Ovary (tissue), 9 donors: ENCODE measurements around the gene TMEFF2. TPM values are rescaled to one million over a fixed set of nuclear protein-coding genes. Genes with fewer than 3 reads are reported as not detected.

Source experiments
- DNase-seq, 5 donors: peaks; one replicate each; pipeline ENCODE4 v3.0.0-alpha.2; 2019 to 2020
- H3K27ac ChIP-seq, 2 donors: fragments of 200-600 bp; one replicate each; pipeline versions ENCODE4 v1.5.1 to v1.8.0; 2019 to 2022
- H3K27me3 ChIP-seq: fragments of 200-600 bp; one replicate; pipeline ENCODE4 v1.8.0; 2022
- H3K36me3 ChIP-seq: fragments of 200-600 bp; sonication (generic); one replicate; pipeline ENCODE4 v1.5.1; 2019
- H3K4me1 ChIP-seq: one replicate; pipeline ENCODE4 v1.8.1; 2013; ENCODE audit warnings: mild to moderate bottlenecking, moderate library complexity; ENCODE audit not compliant: insufficient read depth
- H3K4me3 ChIP-seq: fragments of 200-600 bp; sonication (generic); one replicate; pipeline ENCODE4 v1.5.1; 2017
- H3K9me3 ChIP-seq, 2 donors: fragments of 200-600 bp in 1 of 2; sonication (generic) in 1 of 2; one replicate each; pipeline versions ENCODE4 v1.5.1 to v1.8.1; 2013 to 2019; ENCODE audit warnings: mild to moderate bottlenecking in 1 of 2, moderate library complexity in 1 of 2
- CTCF ChIP-seq, 3 donors: fragments of 450-650 bp in 2 of 3; fragments of 200-600 bp in 1 of 3; IDR thresholded peaks; one replicate each; pipeline versions ENCODE4 v1.5.1 to v1.8.0; 2016 to 2022; ENCODE audit warnings: antibody characterized with exemption in 3 of 3, mild to moderate bottlenecking in 1 of 3
- EP300 ChIP-seq: sonication (generic); formaldehyde crosslinking; IDR thresholded peaks from one replicate; pipeline ENCODE4 v1.6.1; 2017; ENCODE audit warnings: antibody characterized with exemption
- POLR2A ChIP-seq: fragments of 450-650 bp; IDR thresholded peaks from one replicate; pipeline ENCODE4 v1.6.1; 2017; ENCODE audit warnings: antibody characterized with exemption, mild to moderate bottlenecking, moderate library complexity
- WGBS, 3 donors: extraction: QIAGEN DNeasy Blood & Tissue Kit in 1 of 3; methylation state at CpG; one replicate each; pipeline versions ENCODE4 v1.1.5 to v1.1.7; 2013 to 2017; 5-methylcytosine and 5-hydroxymethylcytosine counted together
- intact Hi-C, 4 donors: fragments of 100-400 bp; cut with DNase I; formaldehyde crosslinking; loops; one replicate each; pipeline versions ENCODE4 v1.11.0 to v1.15.1; 2022 to 2023
- polyA plus RNA-seq, 2 donors: library from polyadenylated mRNA; stranded (reverse); fragments of 200-250 nt in 1 of 2; fragments of 350-450 nt in 1 of 2; fragmentation: Illumina TruSeq in 1 of 2; extraction: RNeasy Lipid Tissue Mini Kit (QIAGEN cat#74804) in 1 of 2; gene quantifications; one replicate each; pipeline ENCODE4 v1.2.3, GENCODE V29; 2013 to 2014
- total RNA-seq, 7 donors: library from RNA; depleted of rRNA in 2 of 7; stranded (reverse); fragments of >200 nt in 2 of 7; fragmentation: NEBNext Ultra II Directional in 3 of 7; extraction: Animal tissue kit (Norgen Biotek cat#: 25700) in 3 of 7; gene quantifications; one replicate each; pipeline versions ENCODE4 v1.1.0 to v1.2.4, GENCODE V29; 2016 to 2023
- donor health status: DM: no; HTN: no; CAD: no; lungs with moderate emphysema.
- donor health status: DM: no; HTN: no; CAD: no.
- donor health status: Bipolar disorder and iron deficiency.
- donor health status: DM: yes; HTN: yes; CAD: no.
- donor health status: DM: no; HTN: no; CAD: no.
- donor health status: DM: yes; HTN: yes; CAD: no.

TMEFF2 gene
- total and polyA plus RNA-seq, 9 donors, result 0.05 to 0.34 (median 0.08) TPM; not detected in 5

- WGBS, 3 donors, result 80 to 89% (median 87%) methylated on average over 2 of the region's 2 CpGs
Measured at GRCh38 chr2:191933307-191934105, 261.2 kb downstream of the TMEFF2 start.

GRCh38 chr2:191932286-191932685 is 262.4 kb downstream of the TMEFF2 start:
- WGBS, 3 donors, result 45 to 71% (median 59%) methylated on average over 1 of the region's 1 CpG
- Histone ChIP-seq H3K27me3 (no peaks in the 10 kb centered on the region), H3K9me3 (no peaks in the 10 kb centered on the region), H3K27ac (no peak overlapping the region), H3K4me1 (peaks cover 2% of the 10 kb centered on the region), H3K4me3 (no peak overlapping the region), H3K36me3 (no peaks in the 10 kb centered on the region)
- intact Hi-C loops, result no loop called here
- TF ChIP-seq POLR2A (no peak), CTCF (IDR thresholded peaks at IDR 0.05) (no peak), EP300 (no peak)
- no peak for DNase-seq

More at GRCh38 chr2:191933307-191934105, 261.2 kb downstream of the TMEFF2 start:
- H3K4me3 ChIP-seq, result no peak overlapping the region
- DNase-seq, result no peak
- TF ChIP-seq POLR2A (no peak), CTCF (IDR thresholded peaks at IDR 0.05) (no peak), EP300 (no peak)
- intact Hi-C loops, result no loop called here
- no peaks in the 10 kb centered on the region for H3K4me1 ChIP-seq
- H3K9me3 ChIP-seq, result no peaks in the 10 kb centered on the region
- no peaks in the 10 kb centered on the region for H3K27me3 ChIP-seq
- H3K27ac ChIP-seq, result no peak overlapping the region
- H3K36me3 ChIP-seq, result no peaks in the 10 kb centered on the region

GRCh38 chr2:191931329-191931728 is 263.4 kb downstream of the TMEFF2 start:
- DNase-seq, result no peak
- Histone ChIP-seq H3K4me1 (peaks cover 2% of the 10 kb centered on the region), H3K36me3 (no peaks in the 10 kb centered on the region), H3K4me3 (no peak overlapping the region), H3K27me3 (no peaks in the 10 kb centered on the region), H3K9me3 (no peaks in the 10 kb centered on the region), H3K27ac (no peak overlapping the region)
- 84 to 95% (median 94%) methylated on average over 1 of the region's 1 CpG for whole genome bisulfite sequencing, 3 donors
- intact Hi-C loops, result no loop called here
- no peak for TF ChIP-seq POLR2A
- no peak for TF ChIP-seq EP300
- no peak for TF ChIP-seq CTCF (IDR thresholded peaks at IDR 0.05)

GRCh38 chr2:191930205-191930604 is 264.5 kb downstream of the TMEFF2 start:
- Histone ChIP-seq H3K4me3 (no peak overlapping the region), H3K36me3 (no peaks in the 10 kb centered on the region), H3K27ac (no peak overlapping the region), H3K9me3 (no peaks in the 10 kb centered on the region), H3K27me3 (no peaks in the 10 kb centered on the region), H3K4me1 (peaks cover 2% of the 10 kb centered on the region)
- intact Hi-C loops, result no loop called here
- TF ChIP-seq POLR2A (no peak), EP300 (no peak), CTCF (IDR thresholded peaks at IDR 0.05) (no peak)
- DNase-seq, result no peak
- WGBS, 3 donors, result 46 to 55% (median 48%) methylated on average over 3 of the region's 3 CpGs
